ENCODE results near the gene C22orf15.

Gene C22orf15

DNA sequence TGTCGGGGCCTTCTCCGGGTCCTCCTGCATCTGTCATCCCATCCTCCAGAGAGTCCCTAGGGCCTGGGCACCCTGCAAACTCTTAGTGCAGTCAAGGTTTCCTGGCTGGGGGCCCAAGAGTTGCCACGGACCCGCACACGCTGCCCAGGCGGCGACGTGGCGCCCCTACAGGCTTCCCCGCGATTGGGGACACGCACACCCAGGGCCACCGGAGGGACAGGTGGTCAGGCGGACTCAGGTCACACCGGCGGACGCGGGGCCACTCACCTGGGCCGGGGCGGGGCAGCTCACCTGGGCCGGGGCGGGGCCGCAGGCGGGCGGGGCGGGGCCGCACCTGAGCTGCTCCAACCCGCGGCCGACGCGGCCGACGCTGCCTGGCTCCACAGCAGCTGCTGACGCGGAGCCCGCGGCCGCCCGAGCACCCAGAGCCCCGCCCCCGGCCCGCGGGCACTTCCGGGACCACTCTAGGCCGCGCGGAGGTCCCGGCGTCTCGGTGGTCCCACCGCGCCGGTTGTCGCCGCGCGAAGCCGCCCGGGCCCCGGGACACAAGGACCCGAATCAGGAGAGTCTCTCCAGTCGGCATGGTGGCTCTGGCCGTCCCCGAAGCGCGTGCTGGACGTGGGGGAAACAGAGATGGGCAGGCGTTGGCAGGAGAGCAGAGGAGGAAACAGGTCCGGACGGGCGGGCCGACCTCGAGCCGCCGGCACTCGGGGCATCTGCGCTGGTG, 11.9 kb upstream of the C22orf15 start, which contains the start of gene ZNF70:
TSS of gene ZNF70 (minus strand) at position 399 of the 727 bp plus-strand sequence. CDS start 5,972 bp downstream, outside the sequence.
- peak; percentile 80 for DNase-seq (ENCODE audit: low read depth)

DNA sequence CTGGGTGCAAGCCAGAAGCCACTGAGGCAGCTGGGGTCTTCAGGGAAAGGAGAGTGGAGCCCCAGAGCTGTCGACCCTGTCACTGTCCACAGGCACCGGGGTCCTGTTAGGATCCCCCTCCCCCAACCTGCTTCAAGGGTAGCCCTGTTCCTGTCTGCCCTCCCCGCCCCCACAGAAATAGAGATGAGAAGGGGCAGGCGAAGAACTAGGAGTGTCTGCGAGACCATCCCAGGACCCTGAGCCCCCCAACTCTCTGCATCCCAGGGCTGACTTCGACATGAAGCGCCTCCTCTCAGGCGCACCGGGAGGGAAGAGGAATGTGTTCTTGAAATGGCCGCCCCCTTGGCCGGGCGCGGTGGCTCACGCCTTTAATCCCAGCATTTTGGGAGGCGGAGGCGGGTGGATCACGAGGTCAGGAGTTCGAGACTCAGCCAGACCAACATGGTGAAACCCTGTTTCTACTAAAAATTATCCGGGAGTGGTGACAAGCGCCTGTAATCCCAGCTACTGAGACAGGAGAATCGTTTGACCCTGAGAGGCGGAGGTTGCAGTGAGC, 11.3 kb upstream of the C22orf15 start:
- DNase-seq (ENCODE audit: low read depth) = no peak

DNA sequence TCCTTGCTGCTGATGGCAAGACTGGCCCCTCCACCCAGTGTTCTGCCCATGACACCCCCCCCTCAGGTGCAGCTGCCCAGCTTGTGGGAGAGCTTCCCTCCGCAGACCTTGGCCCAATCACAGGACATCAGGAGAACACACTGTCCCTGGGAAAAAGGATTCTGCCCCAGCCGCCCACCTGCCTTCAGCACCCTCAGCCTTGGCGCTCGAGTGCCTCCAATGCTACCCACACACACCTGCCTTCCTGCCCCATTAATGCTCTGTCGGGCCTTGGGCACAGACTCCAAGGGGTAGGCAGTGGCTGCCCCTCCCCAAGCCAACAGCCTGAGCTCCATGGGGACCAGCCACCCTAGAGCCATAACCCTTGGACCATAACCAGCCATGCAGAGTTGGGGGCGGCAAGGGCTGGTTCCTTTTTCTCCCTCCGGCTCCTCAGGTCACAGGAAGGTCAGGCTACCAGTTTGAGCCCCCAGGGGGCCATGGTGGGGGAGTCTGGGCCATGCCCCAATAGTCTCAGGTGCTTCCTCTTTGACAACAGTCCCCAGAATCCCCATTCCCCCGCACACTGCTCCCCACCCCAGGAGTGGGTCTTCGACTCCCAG, 10.6 kb upstream of the C22orf15 start:
- DNase-seq (ENCODE audit: low read depth) = no peak

DNA sequence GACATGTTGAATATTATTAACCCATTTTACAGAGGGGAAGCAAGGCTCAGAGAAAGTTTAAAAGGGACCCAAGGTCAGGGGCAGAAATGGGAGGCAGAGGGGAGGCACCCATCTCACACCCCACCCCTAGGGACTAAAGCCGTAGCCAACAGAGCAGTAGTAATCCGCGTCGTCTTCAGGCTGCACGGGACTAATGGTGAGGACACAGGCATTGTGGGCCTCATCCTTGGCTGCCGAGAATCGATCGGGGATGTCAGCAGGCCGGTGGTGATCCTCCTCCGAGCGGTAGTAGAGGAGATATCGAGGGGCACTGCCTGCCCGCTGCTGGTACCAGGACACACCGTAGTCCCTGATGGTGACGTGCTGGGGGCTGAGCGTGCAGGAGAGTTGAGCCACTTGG, 10.0 kb upstream of the C22orf15 start:
- no peak for DNase-seq (ENCODE audit: low read depth)

DNA sequence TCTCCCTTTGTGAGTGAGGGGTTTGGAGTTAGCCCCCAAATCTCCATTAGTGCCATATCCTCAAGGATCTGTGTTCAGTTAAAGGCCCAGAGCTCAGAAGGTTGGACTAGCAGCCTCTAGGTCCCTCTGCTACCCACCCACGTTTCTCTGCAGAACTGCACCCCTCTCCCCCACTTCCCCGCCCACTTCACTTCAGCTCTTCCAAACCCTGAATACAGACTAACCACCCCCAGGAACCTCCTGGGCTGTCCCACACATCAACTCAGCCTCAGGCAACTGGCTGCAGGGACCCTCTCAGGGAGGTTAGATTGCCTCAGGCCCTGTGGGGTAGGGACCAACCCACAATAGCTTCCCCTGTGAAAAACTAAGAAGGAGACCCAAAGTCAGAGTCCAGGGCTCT, 9.4 kb upstream of the C22orf15 start:
- no peak for DNase-seq (ENCODE audit: low read depth)

DNA sequence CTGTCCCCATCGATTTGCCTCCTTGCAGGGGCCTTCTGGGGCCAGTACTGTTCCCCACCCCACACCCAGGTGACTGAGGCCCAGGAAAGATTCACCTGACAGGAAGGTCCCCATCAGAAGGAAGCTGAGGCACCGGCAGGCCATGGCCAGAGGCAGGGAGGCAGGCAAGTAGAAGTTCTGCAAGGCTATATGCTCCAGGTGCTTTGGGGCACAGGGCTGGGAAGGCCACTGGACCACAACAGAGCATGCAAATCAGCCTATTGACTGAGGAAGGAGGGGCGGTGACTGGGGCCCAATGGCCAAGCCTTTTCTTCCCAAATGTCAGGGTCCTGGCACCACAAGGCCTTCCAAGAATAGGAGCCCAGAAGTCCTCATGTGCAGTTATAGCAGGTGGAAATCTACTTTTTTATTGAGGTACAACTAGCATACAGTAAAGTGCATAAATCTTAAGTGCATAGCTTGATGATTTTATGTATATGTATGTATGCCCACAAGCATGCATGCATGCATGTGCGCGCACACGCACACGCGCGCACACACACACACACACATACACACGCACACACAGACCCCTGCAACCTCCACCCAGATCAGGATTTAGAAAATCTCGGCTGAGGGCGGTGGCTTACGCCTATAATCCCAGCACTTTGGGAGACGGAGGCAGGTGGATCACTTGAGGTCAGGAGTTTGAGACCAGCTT, 8.4 kb upstream of the C22orf15 start, which contains the start of gene VPREB3:
TSS of gene VPREB3 (minus strand) at position 206 of the 700 bp plus-strand sequence. CDS start at position 144, 62 bp downstream.
- no peak for DNase-seq (ENCODE audit: low read depth)

DNA sequence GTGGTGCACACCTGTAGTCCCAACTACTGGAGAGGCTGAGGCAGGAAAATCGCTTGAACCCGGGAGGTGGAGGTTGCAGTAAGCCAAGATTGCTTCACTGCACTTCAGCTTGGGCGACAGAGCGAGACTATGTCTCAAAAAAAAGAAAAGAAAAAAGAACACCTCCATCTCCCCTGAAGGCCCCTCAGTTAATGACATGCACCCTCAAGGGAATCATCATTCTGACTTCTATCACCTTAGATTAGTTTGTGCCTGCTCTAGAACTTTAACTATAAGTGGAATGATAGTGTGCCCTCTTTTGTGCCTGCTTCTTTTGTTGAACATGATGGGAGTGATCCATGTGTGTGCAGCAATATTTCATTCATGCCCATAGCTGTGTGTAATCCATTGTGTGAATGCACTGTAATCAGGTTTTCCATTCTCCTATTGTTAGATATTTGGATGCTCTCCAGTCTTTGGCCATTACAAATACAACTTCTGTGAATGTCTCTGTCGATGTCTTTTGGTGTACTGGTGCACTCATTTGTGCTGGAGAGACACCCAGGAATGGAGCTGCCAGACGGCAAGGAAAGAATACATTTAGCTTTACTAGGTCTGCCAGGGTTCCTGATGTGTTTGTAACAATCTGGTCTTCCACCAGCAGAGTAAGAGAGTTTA, 7.7 kb upstream of the C22orf15 start:
- DNase-seq (ENCODE audit: low read depth) = no peak

DNA sequence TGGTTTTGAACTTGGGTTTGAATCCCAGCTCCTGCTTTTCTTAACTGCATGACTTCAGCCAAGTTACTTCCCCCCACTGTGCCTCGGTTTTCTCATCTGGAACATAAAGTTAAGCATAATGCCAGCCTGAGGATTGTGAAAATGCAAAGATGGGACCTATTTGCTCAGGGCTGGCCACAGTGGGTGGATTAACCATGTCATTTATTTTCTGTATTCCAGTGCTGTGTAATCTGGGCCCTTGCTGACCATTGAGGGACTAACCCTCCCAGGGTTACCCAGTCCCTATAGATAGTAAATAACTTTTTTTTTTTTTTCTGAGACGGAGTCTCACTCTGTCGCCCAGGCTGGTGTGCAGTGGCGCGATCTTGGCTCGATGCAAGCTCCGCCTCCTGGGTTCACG, 7.1 kb upstream of the C22orf15 start:
- DNase-seq (ENCODE audit: low read depth) = no peak

DNA sequence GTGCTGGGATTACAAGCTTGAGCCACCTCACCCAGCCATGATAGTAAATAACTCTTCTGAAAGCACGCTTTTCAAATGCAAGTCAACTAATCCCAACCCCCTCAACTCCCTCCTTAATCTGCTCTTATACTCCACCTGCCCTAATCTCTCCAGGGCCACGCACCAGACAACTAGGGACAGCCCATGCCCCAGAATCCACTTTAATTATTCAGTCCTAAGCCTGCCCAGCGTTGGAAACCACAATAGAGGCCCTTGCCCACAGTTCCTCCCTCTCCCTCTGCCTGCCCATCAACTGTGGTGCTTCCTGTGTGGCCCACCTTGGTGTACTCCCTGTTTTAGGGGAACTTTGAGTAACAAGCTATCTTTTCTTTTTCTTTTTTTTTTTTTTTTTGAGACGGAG, 5.9 kb upstream of the C22orf15 start:
- DNase-seq (ENCODE audit: low read depth) = no peak

DNA sequence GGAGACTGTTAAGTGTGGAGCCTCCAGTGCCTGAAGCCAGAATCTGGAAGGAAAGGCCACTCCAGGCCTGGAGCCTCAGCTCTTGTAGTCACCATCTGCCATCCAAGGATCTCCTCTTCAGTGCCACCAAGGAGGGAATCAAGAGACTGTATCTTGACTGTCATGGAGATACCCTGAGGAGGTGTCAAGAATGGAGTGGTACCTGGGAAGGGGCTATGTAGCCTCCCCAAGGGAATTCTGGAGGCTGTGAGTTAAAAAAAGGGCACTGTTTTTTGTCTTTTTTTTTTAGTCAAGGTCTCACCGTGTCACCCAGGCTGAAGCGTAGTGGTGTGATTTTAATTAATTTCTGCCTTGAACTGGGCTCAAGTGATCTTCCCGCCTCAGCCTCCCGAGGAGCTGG, 3.2 kb upstream of the C22orf15 start:
- no peak for DNase-seq (ENCODE audit: low read depth)

DNA sequence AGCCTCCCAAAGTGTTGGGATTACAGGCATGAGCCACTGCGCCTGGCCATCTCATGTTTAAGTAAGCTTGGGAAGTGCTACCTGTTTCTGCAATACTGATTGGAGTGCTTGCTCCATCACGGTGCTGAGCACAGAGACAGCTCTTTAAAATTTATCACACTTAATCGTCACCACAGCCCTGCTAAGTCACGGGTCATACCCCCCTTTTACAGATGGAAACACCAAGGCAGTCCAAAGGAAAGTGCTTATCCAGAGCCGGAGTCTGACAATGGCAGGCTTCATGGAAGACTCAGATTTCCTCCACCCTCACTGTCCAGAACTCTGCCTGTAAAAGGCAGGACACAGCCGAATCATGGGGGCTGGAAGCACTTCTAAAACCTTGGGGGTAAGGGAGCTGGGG, 2.7 kb upstream of the C22orf15 start:
- DNase-seq (ENCODE audit: low read depth) = no peak

DNA sequence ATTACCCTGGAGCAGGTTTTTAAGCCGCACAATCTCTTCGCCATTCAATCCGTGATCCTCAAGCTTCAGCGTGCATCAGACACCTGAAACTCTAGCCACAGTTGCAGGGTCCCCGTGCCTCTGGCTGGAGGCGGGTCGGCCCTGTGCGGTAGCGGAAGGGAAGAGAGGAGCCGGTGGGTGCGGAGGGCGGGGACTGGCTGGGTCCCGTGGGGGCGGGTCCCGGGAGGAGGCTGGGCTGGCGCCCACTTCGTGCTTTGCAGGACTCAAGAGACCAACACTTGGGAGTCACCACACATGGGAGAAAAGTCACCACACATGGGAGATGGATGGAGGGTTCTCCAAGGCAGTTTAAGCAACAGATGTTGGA, 772 bp downstream of the C22orf15 start:
- DNase-seq (ENCODE audit: low read depth) = peak; percentile 43

DNA sequence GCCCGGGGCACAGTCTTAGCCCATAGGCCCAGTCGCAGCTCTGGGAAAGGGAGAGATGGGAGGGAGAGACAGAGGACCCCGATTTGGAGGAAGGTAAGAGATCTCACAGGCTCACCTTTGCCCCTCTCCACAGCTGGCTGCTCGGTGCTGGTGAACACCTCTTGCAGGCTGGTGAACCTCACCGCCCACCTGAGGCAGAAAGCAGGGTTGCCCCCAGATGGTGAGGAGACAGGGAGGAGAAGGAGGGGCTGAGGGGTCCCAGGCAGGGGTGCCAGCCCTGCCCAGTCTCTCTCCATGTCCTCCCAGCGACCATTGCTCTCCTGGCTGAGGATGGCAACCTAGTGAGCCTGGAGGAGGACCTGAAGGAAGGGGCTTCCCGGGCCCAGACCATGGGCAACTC, 1.2 kb downstream of the C22orf15 start:
- DNase-seq (ENCODE audit: low read depth) = no peak

DNA sequence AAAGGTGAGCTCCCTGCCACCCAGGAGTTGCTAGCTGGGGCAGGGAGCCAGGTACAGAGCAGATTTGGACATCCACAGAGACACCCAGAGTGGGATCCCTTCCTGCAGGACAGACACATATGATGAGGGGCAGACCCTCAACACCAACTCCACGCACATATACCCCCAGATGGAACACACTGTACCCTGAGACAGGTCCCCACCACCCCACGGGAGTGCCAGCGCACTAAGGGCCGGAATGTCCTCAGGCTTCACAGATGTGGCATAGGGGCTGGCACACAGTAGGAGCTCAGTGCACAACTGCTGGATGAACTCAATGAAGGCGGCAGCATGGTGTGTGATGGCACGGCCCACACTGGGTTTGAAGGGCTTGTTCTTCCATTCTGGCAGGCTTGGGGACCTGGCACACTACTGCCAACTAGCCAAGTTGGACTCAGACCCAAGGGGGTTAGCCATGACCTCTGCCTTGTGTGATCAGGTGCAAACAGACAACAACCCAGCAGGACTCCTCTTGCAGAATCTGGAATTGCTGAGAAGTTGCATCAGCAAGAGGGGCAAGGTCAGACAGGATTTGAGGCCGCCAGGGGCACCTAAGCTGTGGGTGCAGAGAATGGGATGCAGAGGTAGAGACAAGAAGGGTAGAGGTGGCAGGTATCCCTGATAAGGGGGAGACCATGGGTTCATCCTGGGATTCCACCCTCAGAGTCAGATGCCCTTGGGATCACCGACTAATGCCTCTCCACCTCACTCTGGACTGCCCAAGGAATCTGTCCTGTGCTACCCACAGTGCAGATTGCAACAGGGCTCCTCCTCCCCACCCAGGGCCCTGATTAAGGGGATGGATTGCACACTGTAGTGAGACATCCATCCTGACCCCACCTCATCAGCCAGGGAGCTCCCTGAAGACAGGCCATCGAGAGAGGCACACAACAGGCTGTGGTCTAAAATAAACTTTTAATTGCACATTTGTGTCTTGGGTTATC, 2.4 kb downstream of the C22orf15 start:
- no peak for DNase-seq (ENCODE audit: low read depth)

DNA sequence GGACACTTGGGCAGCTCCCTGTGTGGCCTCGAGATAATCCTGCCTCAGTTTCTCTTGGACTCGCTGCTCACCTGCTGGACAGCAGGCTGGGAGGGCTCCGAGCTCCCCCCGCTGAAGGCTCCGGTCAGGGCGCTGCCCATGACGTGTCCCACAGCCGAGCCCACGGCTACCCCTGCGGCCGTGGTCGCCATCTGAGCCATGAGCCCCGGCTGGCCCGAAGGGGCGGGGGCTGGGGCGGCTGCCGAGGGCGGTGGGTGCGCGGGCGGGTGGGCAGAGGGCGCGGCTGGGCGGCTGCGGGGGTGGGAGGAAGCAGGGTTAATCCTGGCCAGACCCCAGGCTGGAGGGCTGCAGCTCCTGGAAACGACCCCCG, 4.5 kb downstream of the C22orf15 start:
- no peak for DNase-seq (ENCODE audit: low read depth)

DNA sequence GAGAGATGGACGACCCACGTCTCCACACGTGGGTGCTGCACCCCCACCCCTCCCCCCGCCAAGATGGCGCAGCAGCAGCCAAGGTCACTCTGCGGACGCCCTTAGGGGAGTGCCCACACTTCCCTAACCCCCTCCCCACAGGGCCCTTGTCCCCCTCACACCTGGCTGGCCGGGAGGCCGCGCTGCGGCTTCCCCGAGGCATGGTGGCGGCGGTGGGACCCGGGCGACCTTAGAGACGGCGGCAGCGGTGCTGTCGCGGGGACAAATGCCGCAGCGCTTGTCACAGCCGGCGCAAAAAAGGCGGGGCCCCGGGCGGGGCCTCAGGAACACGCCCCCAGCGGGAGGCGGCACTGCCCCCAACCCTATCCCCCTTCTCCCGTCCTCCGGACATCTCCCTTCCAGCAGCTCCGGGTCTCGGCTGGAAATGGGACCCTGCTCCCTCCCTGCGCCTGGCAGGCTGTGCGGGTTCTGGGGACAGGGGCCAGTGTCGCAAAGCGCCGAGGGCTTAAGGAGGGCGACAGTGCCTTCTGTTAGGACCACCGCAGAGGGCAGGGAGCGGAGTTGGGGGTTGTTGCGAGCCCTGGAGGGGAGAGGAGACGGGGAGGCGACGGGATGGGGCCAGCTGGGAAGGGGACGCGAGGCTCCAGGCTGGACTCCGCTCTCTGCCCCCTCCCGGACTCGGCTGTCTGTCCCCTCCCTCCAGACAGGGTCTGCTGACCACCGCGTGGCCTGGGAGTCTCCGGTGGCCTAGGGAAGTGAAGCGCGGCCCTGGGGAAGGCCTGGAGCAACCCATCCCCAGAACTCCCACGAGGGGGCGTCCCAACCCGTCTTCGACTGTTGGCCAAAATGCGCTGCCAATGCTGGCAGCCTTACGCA, 5.1 kb downstream of the C22orf15 start, which contains the start of gene CHCHD10:
TSS of gene CHCHD10 (minus strand) at position 300 of the 876 bp plus-strand sequence. CDS start at position 202, 98 bp downstream.
- peak; percentile 63 for DNase-seq (ENCODE audit: low read depth)

DNA sequence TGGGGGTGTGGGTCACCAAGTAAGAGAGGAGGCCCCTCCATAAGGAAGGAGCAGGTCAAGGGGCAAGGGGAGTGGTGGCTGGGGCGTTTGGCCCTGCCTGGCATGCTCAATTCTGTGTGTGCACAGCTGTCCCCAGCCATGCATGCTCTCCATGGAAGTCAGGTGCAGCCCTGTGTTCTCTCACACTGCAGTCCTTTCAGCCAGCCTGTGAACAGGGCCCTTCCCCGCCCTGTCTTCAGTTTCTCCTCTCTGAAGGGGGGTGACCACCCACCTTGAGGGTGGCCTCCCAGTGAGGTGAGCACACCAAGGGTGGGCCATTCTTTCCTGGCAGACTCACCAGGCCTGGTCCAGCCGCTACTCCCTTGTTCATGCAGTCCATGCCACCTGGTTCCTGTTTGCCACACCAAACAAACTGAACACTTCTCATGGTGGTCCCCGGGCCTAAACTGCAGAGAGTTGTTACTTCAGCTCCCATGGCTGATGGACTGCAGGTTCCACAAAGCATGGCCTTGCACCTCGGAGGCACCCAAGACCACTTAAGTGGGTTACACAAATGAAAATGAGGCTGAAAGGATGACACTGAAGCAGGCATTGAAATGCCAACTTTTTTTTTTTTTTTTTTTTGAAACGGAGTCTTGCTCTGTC, 6.7 kb downstream of the C22orf15 start:
- DNase-seq (ENCODE audit: low read depth) = no peak

DNA sequence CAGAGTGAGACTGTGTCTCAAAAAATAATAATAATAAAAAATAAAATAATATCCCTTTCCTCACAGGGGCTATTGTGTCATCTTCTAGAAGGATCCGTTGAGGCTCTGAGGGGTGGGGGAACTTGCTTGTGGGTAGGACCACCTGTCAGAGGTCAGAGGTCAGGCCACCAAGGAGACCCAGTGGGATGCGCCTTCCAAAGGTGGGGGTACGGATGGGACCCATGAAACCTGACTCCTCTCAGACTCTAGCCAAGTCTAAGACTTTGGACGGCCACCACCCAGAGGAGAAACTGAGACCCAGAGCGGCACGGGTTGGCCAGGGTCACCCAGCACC, 9.5 kb downstream of the C22orf15 start:
- no peak for DNase-seq (ENCODE audit: low read depth)

DNA sequence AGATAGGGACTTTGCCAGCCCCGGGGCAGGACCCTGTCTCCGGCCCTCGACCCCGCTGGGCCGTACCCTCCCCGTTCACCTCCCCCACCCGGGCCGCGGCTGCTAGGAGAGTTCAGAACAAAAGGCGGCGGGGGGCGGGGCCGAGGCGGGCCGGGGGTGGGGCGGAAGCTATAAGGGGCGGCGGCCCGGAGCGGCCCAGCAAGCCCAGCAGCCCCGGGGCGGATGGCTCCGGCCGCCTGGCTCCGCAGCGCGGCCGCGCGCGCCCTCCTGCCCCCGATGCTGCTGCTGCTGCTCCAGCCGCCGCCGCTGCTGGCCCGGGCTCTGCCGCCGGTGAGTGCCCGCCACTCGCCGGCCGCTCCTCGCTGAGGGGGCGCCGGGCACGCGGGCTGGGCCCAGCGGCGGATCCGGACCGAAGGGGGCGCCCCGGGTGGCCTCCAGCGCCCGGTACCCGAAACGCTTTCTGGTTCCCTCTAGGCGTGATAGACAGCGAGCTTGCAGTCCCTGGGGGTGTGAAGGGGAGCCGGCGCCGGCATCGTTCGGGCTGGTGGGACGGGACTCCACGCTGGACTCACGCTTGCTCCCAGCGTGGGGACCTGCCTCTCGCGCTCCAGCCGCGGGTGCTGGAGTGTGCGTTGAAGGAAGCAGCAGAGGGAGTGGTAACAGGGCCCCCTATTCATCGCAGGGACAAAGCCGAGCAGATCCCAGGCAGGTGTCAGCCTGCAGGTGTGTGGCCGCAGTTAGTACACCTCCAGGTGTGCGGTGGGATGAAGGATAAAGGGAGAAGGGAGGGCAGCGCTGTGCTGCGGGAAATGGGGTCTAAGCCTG, 10.1 kb downstream of the C22orf15 start, which contains the start of gene MMP11:
TSS of gene MMP11 (plus strand) at position 201 of the 825 bp plus-strand sequence. CDS start at position 223, 22 bp downstream.
- peak; percentile 29 for DNase-seq (ENCODE audit: low read depth)
